Measurements from ENCODE around the gene CCT7. TPM values are rescaled to one million over a fixed set of nuclear protein-coding genes. Genes with fewer than 3 reads are reported as not detected.

CCT7 gene
- total and polyA plus RNA-seq, 2 of the 8 experiments (the other 6 are each of a cell fraction or from before 2014, with no cell fraction given): 440 to 474 TPM

DNA sequence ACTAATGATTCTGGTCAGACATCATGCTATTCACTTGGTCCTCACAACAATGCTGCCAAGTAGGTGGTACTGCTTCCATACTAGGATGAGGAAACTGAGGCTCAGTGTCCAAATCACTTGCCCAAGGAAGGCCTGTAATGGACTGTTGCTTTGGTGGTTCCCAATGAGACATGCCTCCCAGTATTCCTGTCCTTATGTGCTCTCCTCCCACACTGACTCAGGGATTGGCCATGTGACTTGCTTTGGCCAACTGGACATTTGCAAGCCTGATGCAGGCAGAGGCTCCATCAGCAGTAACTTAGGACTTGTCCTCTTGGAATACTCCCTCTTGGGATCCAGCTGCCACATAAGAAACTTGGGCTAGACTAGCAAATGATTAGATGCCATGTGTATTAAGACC lies 47.1 kb downstream of the CCT7 start:
- Histone ChIP-seq H3K23ac (ENCODE audit: insufficient read length) (no peak overlapping the region), H4K8ac (ENCODE audit: extremely low read depth, insufficient read depth, low read length) (no peak overlapping the region), H3K23me2 (ENCODE audit: low read depth, low read length) (peaks cover 17% of the 10 kb centered on the region), H3K18ac (ENCODE audit: extremely low read depth, low read length) (no peak overlapping the region), H4K5ac (ENCODE audit: insufficient read length, low read depth, low read length) (no peak overlapping the region), H3K36me3 (ENCODE audit: control insufficient read depth in 2 of 4, insufficient read depth in 4 of 4, low read length in 3 of 4) (peaks cover 0 to 7% (median 0%) of the 10 kb centered on the region in 4 experiments; a peak in 1 of 8 replicates), H4K91ac (replicated peaks; ENCODE audit: insufficient read length, low read length) (no peak overlapping the region), H2BK120ac (replicated peaks; ENCODE audit: low read depth, low read length) (no peak overlapping the region), H2BK5ac (ENCODE audit: low read depth, low read length) (no peak overlapping the region), H3K9me3 (ENCODE audit: insufficient read depth in 2 of 2, low read depth in 1 of 2, low read length in 1 of 2) (no peaks in the 10 kb centered on the region), H3K4me3 (ENCODE audit: extremely low read depth in 1 of 4, insufficient read depth in 2 of 4, low read depth in 3 of 4, low read length in 4 of 4) (no peak overlapping the region), H3K79me2 (ENCODE audit: control insufficient read depth in 1 of 2, insufficient read depth in 2 of 2, low read length in 2 of 2) (peaks cover 0 to 30% of the 10 kb centered on the region in 2 experiments; a peak in 3 of 4 replicates), H3K14ac (ENCODE audit: insufficient read length) (no peak overlapping the region), H3K27ac (ENCODE audit: low read depth, low read length) (no peak overlapping the region), H3K4me1 (replicated peaks in 1 of 4; ENCODE audit: control insufficient read depth in 3 of 4, insufficient read depth in 4 of 4, low read length in 3 of 4) (peaks cover 5 to 17% (median 10%) of the 10 kb centered on the region in 4 experiments), H3K9ac (replicated peaks in 1 of 4; ENCODE audit: extremely low read depth in 1 of 4, low read depth in 3 of 4, low read length in 3 of 4) (no peak overlapping the region), H4K20me1 (replicated peaks in 1 of 2; ENCODE audit: control insufficient read depth in 1 of 2, insufficient read depth in 2 of 2, low read length in 2 of 2) (peaks cover 4 to 24% of the 10 kb centered on the region in 2 experiments), H3K4ac (replicated peaks; ENCODE audit: insufficient read length, low read depth, low read length) (no peak overlapping the region), H3K4me2 (ENCODE audit: insufficient read depth in 1 of 2, low read depth in 2 of 2, low read length in 2 of 2) (no peak overlapping the region), H2BK15ac (ENCODE audit: low read length) (no peak overlapping the region), H2AFZ (ENCODE audit: low read length) (no peak overlapping the region), H3K79me1 (ENCODE audit: low read depth, low read length) (peaks cover 19% of the 10 kb centered on the region), H2AK5ac (ENCODE audit: low read depth, low read length) (no peak overlapping the region), H2BK20ac (ENCODE audit: low read length) (no peak overlapping the region), H3K27me3 (replicated peaks in 1 of 4; ENCODE audit: control insufficient read depth in 3 of 4, extremely low read depth in 1 of 4, insufficient read depth in 3 of 4, low read length in 3 of 4) (peaks cover 0 to 7% (median 7%) of the 10 kb centered on the region in 4 experiments; a peak in 6 of 7 replicates), H2BK12ac (ENCODE audit: low read depth, low read length) (no peak overlapping the region), H3K56ac (replicated peaks; ENCODE audit: insufficient read length, low read depth, low read length) (no peak overlapping the region)
- FAIRE-seq (no peak), DNase-seq (ENCODE audit: low read depth in 1 of 2, low spot score in 2 of 2) (no peak)
- POLR2A ChIA-PET (ENCODE audit: partially characterized antibody): interaction anchor here (1.3 to 1.5 kb wide), 2 partner anchors 9 to 11 kb away, joined by 3 read pairs; no protein-coding TSS in a partner anchor
- CTCF ChIA-PET (ENCODE audit: partially characterized antibody): interaction anchor here (1.1 to 13.4 kb wide), 6 partner anchors 9 to 69 kb away, joined by 3 to 122 read pairs (median 4); partner anchors contain the start of gene EGR4
- no peak for TF ChIP-seq POLR2A (IDR thresholded peaks at IDR 0.05; ENCODE audit: control extremely low read depth in 1 of 2, low read depth in 2 of 2, low read length in 2 of 2)
- TF ChIP-seq YY1 (IDR thresholded peaks at IDR 0.05; ENCODE audit: low read depth, low read length): no peak
- no peak for TF ChIP-seq CBX5 (IDR thresholded peaks at IDR 0.05; ENCODE audit: low read depth, low read length)
- no peak for TF ChIP-seq TEAD4 (IDR thresholded peaks at IDR 0.05; ENCODE audit: low read depth, low read length)
- no peak for TF ChIP-seq RFX5 (IDR thresholded peaks at IDR 0.05; ENCODE audit: borderline replicate concordance, low read depth, low read length)
- TF ChIP-seq SIN3A (conservative IDR thresholded peaks at IDR 0.05 in 1 of 2, IDR thresholded peaks at IDR 0.05 in 1 of 2; ENCODE audit: low read depth in 1 of 2, low read length in 2 of 2): no peak
- TF ChIP-seq, protein P1, sequence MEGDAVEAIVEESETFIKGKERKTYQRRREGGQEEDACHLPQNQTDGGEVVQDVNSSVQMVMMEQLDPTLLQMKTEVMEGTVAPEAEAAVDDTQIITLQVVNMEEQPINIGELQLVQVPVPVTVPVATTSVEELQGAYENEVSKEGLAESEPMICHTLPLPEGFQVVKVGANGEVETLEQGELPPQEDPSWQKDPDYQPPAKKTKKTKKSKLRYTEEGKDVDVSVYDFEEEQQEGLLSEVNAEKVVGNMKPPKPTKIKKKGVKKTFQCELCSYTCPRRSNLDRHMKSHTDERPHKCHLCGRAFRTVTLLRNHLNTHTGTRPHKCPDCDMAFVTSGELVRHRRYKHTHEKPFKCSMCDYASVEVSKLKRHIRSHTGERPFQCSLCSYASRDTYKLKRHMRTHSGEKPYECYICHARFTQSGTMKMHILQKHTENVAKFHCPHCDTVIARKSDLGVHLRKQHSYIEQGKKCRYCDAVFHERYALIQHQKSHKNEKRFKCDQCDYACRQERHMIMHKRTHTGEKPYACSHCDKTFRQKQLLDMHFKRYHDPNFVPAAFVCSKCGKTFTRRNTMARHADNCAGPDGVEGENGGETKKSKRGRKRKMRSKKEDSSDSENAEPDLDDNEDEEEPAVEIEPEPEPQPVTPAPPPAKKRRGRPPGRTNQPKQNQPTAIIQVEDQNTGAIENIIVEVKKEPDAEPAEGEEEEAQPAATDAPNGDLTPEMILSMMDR (IDR thresholded peaks at IDR 0.05; ENCODE audit: control extremely low read depth in 1 of 3, insufficient read depth in 1 of 3, low read depth in 1 of 3, low read length in 3 of 3): no peak
- TF ChIP-seq POU5F1 (IDR thresholded peaks at IDR 0.05; ENCODE audit: low read depth, low read length): no peak
- no peak for TF ChIP-seq RXRA (IDR thresholded peaks at IDR 0.05; ENCODE audit: insufficient read depth, low read depth, low read length)

Data from H1 (cell line).